GM12873 (cell line): ENCODE measurements around the gene TAF4B.

ENCODE experiments used
- TF ChIP-seq, protein P1 (sequence below): IDR thresholded peaks from 2 replicates; pipeline ENCODE4 v1.5.1; 2012; ENCODE audit warnings: low read depth, mild to moderate bottlenecking, moderate library complexity, low read length, control low read depth; ENCODE audit not compliant: insufficient read depth; ENCODE audit errors: missing control alignments

Gene TAF4B

DNA sequence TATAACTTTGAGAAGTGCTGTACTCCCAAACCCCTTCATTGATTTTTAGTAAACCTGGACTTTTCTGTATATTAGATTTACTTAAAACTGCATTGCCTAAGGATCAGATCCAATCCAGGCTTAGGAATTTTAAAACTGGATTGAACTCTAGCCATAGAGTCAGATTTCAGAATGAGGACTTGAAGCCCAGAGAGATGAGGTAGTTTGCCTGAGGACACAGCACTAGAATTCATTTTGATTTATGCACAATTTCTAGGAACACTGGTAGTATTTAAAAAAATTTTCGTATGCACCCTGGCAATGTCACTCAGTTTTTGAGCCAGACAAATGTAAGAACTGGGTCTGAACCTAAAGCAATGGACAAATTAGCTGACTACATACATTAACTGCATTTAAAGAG is 177.2 kb downstream of the TAF4B start:
- TF ChIP-seq, protein P1, sequence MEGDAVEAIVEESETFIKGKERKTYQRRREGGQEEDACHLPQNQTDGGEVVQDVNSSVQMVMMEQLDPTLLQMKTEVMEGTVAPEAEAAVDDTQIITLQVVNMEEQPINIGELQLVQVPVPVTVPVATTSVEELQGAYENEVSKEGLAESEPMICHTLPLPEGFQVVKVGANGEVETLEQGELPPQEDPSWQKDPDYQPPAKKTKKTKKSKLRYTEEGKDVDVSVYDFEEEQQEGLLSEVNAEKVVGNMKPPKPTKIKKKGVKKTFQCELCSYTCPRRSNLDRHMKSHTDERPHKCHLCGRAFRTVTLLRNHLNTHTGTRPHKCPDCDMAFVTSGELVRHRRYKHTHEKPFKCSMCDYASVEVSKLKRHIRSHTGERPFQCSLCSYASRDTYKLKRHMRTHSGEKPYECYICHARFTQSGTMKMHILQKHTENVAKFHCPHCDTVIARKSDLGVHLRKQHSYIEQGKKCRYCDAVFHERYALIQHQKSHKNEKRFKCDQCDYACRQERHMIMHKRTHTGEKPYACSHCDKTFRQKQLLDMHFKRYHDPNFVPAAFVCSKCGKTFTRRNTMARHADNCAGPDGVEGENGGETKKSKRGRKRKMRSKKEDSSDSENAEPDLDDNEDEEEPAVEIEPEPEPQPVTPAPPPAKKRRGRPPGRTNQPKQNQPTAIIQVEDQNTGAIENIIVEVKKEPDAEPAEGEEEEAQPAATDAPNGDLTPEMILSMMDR: no peak

DNA sequence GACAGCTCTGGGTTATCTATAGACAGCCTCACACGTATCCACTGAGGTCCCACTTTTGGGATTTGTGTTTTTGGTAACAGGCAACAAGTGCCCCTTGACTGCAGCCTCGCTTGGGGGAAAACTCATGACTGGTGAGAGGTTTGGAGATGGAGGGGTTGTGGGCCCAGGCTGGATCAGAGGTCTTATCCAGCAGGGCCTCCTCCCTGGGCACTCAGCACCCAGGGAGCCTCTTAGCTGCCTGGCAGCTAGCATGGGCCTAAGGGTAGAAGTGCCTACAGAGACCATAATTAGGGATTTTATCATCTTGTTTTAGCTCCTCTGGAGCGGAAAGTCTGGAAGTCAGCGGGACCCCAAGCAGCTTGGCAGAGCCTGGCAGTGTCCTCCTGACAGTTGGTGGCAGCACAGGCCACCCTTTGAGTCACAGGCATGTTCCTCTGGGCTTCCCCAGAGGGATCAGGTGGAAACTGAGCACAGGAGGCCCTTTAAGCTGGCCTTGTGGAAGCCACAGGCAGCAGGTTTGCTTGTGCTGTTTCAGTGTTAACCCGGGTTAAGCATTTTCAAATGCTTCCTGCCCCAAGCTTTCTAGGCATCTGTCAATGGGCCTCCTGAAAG is 179.1 kb downstream of the TAF4B start:
- TF ChIP-seq, protein P1: peak; percentile 70

DNA sequence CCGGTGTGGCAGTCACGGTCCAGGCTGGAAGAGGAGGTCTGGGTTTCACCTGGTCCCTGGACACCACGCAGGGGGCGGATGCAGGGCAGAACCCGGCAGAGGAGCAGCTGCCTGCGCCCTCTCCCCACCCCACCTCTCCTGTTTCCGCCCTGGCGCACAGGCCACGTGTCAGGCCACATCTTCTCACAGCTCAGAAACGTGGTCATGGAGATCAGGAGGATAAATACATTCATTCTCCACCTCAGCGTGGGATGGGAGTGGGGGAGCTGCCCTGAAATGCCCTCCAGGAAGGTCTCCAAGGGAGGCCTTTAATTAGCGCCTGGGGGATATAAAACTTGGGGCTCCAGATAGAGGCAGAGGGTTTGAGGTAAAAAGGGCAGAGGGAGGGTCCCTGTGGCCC is 180.1 kb downstream of the TAF4B start:
- TF ChIP-seq, protein P1: no peak

DNA sequence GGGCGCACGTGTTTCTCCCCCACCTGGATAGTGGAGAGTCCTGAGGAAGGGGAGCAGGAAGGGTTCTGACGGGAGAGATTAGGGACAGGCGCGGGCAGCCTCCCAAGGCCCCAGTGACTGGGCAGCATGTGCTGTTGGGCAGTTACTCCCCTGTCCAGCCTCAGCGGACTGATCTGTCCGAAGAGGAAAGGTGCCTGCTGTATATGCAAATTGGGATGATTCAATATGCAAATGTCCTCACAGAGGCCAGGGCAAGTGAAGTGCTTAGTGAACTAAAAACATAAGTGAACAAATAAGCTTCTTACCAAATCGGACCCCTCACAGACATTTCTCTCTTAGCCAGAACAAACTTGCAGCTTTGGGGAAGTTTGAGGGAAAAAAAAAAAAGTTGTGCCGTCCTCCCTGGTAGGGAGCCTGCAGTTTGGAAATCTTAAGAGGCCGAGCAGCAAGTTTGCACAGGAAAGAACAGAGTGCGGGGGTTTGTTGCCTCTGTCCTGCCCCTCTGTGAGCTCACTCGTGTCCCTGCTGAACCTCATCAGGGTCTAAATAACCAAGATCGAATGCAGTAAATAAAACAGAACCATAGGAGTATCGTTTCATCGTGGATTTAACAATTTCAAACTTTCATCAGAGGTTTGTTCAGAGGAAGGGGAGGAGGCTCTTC is 180.7 kb downstream of the TAF4B start:
- TF ChIP-seq, protein P1: no peak

DNA sequence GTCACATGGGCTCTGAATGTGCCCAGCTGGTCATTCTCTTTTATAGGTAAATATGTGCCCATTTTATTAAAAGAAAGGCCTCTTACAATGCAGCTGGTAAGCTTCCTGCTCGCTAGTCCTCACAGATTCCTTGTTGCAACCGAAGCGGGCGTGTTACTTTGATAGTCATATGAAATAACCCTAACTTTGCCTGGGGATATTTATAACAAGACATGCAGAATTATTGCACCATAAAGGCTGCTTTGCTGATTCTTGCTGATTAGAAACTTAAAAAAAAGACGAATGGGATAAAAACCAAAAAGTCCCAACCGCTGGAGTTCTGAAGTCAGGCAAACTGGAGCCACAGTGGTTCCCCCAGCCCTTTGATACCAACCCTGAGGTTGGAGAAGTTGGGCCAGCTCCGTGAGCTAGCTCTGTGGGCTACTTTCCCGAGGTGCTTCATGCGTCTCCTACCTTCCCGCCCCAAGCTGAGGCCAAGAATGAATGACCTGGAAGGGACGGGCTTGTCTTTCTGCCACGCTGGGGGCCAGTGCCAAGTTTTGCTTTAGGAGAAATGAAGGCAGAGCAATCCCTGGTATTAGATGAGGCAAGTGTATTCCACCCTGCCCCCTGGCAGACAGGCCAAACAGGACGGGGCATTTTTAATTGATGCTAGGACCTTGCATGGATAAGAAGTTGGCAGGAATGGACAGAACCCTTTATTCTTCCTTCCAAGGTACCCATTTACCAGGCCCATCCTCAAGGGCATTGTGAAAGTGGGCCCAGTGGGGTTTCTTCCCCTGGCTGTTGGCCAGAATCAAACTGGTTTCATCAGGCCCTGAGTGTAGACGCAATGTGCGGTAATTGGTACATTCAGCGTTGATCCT is 181.7 kb downstream of the TAF4B start:
- TF ChIP-seq, protein P1: no peak

DNA sequence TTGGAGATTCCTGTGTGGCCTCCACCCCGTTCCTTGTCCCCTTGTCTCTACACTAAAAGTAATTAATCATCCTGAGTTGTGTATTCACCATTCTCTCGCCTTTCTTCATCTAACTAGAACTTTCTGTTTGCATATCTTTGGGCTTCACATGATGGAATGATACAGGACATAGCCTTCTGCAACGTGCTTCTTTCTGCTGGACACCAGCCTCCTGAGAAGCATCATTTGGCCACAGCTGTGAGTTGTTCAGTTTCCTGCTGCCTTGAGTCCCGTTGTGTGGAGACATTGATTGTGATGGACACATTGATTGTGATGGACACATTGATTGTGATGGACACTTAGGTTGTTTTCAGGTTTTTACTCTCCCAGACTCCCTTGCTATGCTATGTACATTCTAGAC is 182.8 kb downstream of the TAF4B start:
- TF ChIP-seq, protein P1: no peak

DNA sequence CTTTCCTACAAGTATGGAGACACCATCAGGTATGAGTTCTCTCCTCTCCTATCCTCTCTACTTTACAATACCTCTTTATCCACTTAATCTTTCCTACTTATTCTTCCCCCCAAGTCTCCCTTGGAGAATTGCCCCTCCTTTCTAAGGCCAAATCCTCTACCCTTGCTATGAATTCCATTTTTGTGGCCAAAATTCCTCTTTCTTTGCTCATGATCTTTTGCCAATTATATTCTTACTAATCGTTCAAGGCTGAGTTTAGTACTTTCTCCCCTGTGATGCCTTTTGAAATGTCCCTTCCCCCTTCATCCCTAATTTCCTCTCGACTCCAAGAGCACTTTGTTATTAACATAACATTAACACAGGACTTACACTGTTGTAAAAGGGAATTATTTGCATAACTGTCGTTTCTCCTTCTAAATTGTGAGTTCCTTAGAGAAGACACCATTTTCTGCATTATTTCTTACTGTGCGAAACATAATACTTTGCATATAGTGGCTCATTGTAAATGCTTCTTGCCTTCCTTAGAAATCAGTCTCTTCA is 188.7 kb downstream of the TAF4B start:
- TF ChIP-seq, protein P1: no peak
